ENCODE measurements around the gene DNAJC18.

DNAJC18 gene

DNA sequence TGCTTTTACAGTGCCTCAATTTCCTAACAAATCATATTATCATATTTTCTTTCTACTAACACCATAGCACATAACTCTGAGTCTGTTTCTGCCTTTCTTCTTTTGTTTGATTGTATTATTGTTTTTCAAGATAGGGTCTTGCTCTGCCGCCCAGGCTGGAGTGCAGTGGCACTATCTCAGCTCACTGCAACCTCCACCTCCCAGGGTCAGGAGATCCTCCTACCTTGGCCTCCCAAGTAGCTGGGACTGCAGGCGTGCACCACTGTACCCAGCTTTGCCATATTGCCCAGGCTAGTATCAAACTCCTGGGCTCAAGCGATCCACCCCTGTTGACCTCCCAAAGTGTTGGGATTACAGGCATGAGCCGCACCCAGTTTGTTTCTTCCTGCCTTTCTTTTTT, 78.9 kb downstream of the DNAJC18 start:
- no peak overlapping the region for H3K4me3 ChIP-seq (ENCODE audit: low read depth, low read length)
- no peak for DNase-seq (ENCODE audit: low read depth)
- TF ChIP-seq, protein P1, sequence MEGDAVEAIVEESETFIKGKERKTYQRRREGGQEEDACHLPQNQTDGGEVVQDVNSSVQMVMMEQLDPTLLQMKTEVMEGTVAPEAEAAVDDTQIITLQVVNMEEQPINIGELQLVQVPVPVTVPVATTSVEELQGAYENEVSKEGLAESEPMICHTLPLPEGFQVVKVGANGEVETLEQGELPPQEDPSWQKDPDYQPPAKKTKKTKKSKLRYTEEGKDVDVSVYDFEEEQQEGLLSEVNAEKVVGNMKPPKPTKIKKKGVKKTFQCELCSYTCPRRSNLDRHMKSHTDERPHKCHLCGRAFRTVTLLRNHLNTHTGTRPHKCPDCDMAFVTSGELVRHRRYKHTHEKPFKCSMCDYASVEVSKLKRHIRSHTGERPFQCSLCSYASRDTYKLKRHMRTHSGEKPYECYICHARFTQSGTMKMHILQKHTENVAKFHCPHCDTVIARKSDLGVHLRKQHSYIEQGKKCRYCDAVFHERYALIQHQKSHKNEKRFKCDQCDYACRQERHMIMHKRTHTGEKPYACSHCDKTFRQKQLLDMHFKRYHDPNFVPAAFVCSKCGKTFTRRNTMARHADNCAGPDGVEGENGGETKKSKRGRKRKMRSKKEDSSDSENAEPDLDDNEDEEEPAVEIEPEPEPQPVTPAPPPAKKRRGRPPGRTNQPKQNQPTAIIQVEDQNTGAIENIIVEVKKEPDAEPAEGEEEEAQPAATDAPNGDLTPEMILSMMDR (IDR thresholded peaks at IDR 0.05; ENCODE audit: insufficient read depth, low read depth, low read length, missing control alignments), result no peak
